Keratinocyte (primary cell): Measurements from ENCODE around the gene FOXS1. TPM values are rescaled to one million over a fixed set of nuclear protein-coding genes. Genes with fewer than 3 reads are reported as not detected.

Experiments
- DNase-seq: peaks from one replicate; pipeline ENCODE4 v3.0.0-alpha.2; 2011; ENCODE audit warnings: low read depth, missing footprints, low spot score
- FAIRE-seq: peaks from 2 replicates; lab custom pipeline; 2011; peaks lifted over from hg19 to GRCh38; lab: Jason Lieb, UNC
- H2AFZ ChIP-seq: 2 replicates; pipeline ENCODE4 v1.6.0; 2012; ENCODE audit warnings: low read length, control low read depth, inconsistent platforms; ENCODE audit not compliant: control insufficient read depth
- H3K27ac ChIP-seq: 2 replicates; pipeline ENCODE4 v1.5.1; 2011; ENCODE audit warnings: low read length; ENCODE audit not compliant: control insufficient read depth, insufficient read depth
- H3K27me3 ChIP-seq: 3 replicates; pipeline ENCODE4 v1.6.0; 2011; ENCODE audit warnings: low read length; ENCODE audit not compliant: control insufficient read depth, insufficient read depth; ENCODE audit errors: extremely low read depth
- H3K36me3 ChIP-seq, 2 experiments: 2 replicates in 1 of 2; 3 replicates in 1 of 2; pipeline ENCODE4 v1.5.1; 2011; ENCODE audit warnings: low read length in 2 of 2, mild to moderate bottlenecking in 1 of 2; ENCODE audit not compliant: control insufficient read depth in 2 of 2, insufficient read depth in 2 of 2; ENCODE audit errors: extremely low read depth in 1 of 2
- H3K4me1 ChIP-seq: 3 replicates; pipeline ENCODE4 v1.5.1; 2011; ENCODE audit warnings: low read length; ENCODE audit not compliant: control insufficient read depth, insufficient read depth; ENCODE audit errors: extremely low read depth
- H3K4me2 ChIP-seq: 3 replicates; pipeline ENCODE4 v1.6.0; 2011; ENCODE audit warnings: low read depth, low read length; ENCODE audit not compliant: control insufficient read depth, insufficient read depth; ENCODE audit errors: extremely low read depth
- H3K4me3 ChIP-seq, 3 experiments: fragments of 200-600 bp in 1 of 3; sonication (generic) in 1 of 3; 2 replicates in 2 of 3; 3 replicates in 1 of 3; pipeline ENCODE4 v1.5.1; 2011 to 2016; ENCODE audit warnings: low read length in 3 of 3, mild to moderate bottlenecking in 3 of 3, control low read depth in 2 of 3, inconsistent platforms in 1 of 3, low read depth in 1 of 3, mixed read lengths in 1 of 3, mixed run types in 1 of 3, moderate library complexity in 1 of 3; ENCODE audit not compliant: control insufficient read depth in 2 of 3, insufficient read depth in 2 of 3; ENCODE audit errors: extremely low read depth in 1 of 3
- H3K79me2 ChIP-seq: 2 replicates; pipeline ENCODE4 v1.6.0; 2012; ENCODE audit warnings: low read length; ENCODE audit not compliant: control insufficient read depth, insufficient read depth
- H3K9ac ChIP-seq: 3 replicates; pipeline ENCODE4 v1.6.0; 2011; ENCODE audit warnings: low read length; ENCODE audit not compliant: control insufficient read depth, insufficient read depth; ENCODE audit errors: extremely low read depth
- H3K9me1 ChIP-seq: 3 replicates; pipeline ENCODE4 v1.6.0; 2011; ENCODE audit warnings: low read length; ENCODE audit not compliant: control insufficient read depth, insufficient read depth; ENCODE audit errors: extremely low read depth
- H3K9me3 ChIP-seq: 2 replicates; pipeline ENCODE4 v1.5.1; 2012; ENCODE audit warnings: low read depth, low read length; ENCODE audit not compliant: control insufficient read depth
- H4K20me1 ChIP-seq: 3 replicates; pipeline ENCODE4 v1.6.0; 2011; ENCODE audit warnings: low read length; ENCODE audit not compliant: control insufficient read depth, insufficient read depth; ENCODE audit errors: extremely low read depth
- CTCF ChIP-seq, 3 experiments: IDR thresholded peaks in 1 of 3; conservative IDR thresholded peaks in 1 of 3; optimal IDR thresholded peaks in 1 of 3; 2 replicates in 2 of 3; 3 replicates in 1 of 3; pipeline versions ENCODE3 to v1.5.1; 2011; ENCODE audit warnings: low read length in 3 of 3, mild to moderate bottlenecking in 3 of 3, moderate library complexity in 2 of 3, control low read depth in 1 of 3, inconsistent platforms in 1 of 3; ENCODE audit not compliant: insufficient read depth in 2 of 3; ENCODE audit errors: extremely low read depth in 1 of 3
- EZH2 ChIP-seq: IDR thresholded peaks from one replicate; pipeline ENCODE4 v1.6.1; 2012; ENCODE audit warnings: inconsistent platforms, mild to moderate bottlenecking, low read length, moderate library complexity
- dilution Hi-C: fragments of 300-500 bp; cut with MboI; formaldehyde crosslinking; loops from one replicate; pipeline ENCODE4 v1.7.0; 2020; ENCODE audit warnings: low sequenced_read_pairs; ENCODE audit not compliant: extremely low pct_ligation_motif_present
- polyA plus RNA-seq, 5 experiments: library from polyadenylated mRNA; depleted of rRNA in 3 of 5; stranded (reverse) in 3 of 5; stranded (forward) in 1 of 5; unstranded in 1 of 5; fragments of >200 nt; gene quantifications; 1 replicate in 1 of 5; 2 replicates in 3 of 5; 3 replicates in 1 of 5; pipeline versions ENCODE4 v1.2.1 to v1.2.3, GENCODE V29; 2011 to 2012; ENCODE audit warnings: missing spikeins in 2 of 5, low read depth in 1 of 5, low replicate concordance in 1 of 5

Gene FOXS1
- polyA plus RNA-seq, 1 donor (not counting 4 experiments of a cell fraction or from before 2014, with no cell fraction given): not detected

GRCh38 chr20:31869942-31870725 lies 24.7 kb upstream of the FOXS1 start, which contains the start of the genes DUSP15 and TTLL9:
DUSP15 (minus strand) TSS chr20:31870527; CDS start chr20:31870337, 190 bp downstream.
TTLL9 (plus strand) TSS chr20:31870634; CDS start chr20:31871127, 493 bp downstream.
- Histone ChIP-seq H3K9me1 (no peaks in the 10 kb centered on the region), H3K79me2 (no peaks in the 10 kb centered on the region), H3K36me3 (no peaks in the 10 kb centered on the region), H3K27me3 (peaks cover 51% of the 10 kb centered on the region), H3K4me2 (peak within 1 kb of the TSS; percentile 58), H3K9ac (no peak within 1 kb of the TSS), H4K20me1 (no peaks in the 10 kb centered on the region), H3K4me1 (no peaks in the 10 kb centered on the region), H3K27ac (no peak within 1 kb of the TSS), H3K9me3 (no peaks in the 10 kb centered on the region), H2AFZ (peak within 1 kb of the TSS; percentile 63), H3K4me3 (peak within 1 kb of the TSS in 2 of 3 experiments; percentile 34 to 35)
- dilution Hi-C loops: no loop called here
- peak; percentile 100 for TF ChIP-seq EZH2
- TF ChIP-seq CTCF (optimal IDR thresholded peaks at IDR 0.05 in 1 of 3, IDR thresholded peaks at IDR 0.05 in 1 of 3, conservative IDR thresholded peaks at IDR 0.05 in 1 of 3; ENCODE audit: extremely low read depth in 1 of 3, insufficient read depth in 2 of 3, low read length in 3 of 3): no peak
- no peak for FAIRE-seq
- no peak for DNase-seq

- Histone ChIP-seq H3K27ac (no peak overlapping the region), H3K27me3 (peaks cover 51% of the 10 kb centered on the region), H2AFZ (peak overlapping the region; percentile 63), H3K4me2 (peak overlapping the region; percentile 58), H3K9me3 (no peaks in the 10 kb centered on the region), H3K9me1 (no peaks in the 10 kb centered on the region), H3K36me3 (no peaks in the 10 kb centered on the region), H3K4me3 (peak overlapping the region in 1 of 3 experiments; percentile 34), H3K9ac (no peak overlapping the region), H3K79me2 (no peaks in the 10 kb centered on the region), H3K4me1 (no peaks in the 10 kb centered on the region), H4K20me1 (no peaks in the 10 kb centered on the region)
- TF ChIP-seq EZH2: no peak
- TF ChIP-seq CTCF (optimal IDR thresholded peaks at IDR 0.05 in 1 of 3, IDR thresholded peaks at IDR 0.05 in 1 of 3, conservative IDR thresholded peaks at IDR 0.05 in 1 of 3; ENCODE audit: extremely low read depth in 1 of 3, insufficient read depth in 2 of 3, low read length in 3 of 3): no peak
- no peak for DNase-seq
- FAIRE-seq: no peak
- dilution Hi-C loops: no loop called here
Observed at GRCh38 chr20:31869673-31869941, 24.2 kb upstream of the FOXS1 start.
